GM19395 (cell line): ENCODE data around the gene PLXDC2.

Experiments
- ATAC-seq: cut with Tn5 transposase; IDR thresholded peaks from one replicate; pipeline ENCODE4 v1.9.1; 2021; ENCODE audit warnings: mild to moderate bottlenecking, moderate library complexity; ENCODE audit not compliant: unreplicated experiment

Gene PLXDC2

GRCh38 chr10:20247891-20248708 lies 431.9 kb downstream of the PLXDC2 start:
- no peak for ATAC-seq

- ATAC-seq: no peak
Observed at GRCh38 chr10:20254078-20254477, 437.8 kb downstream of the PLXDC2 start.

- no peak for ATAC-seq
Observed at GRCh38 chr10:20254497-20254896, 438.3 kb downstream of the PLXDC2 start.

GRCh38 chr10:20256969-20257368 lies 440.7 kb downstream of the PLXDC2 start:
- ATAC-seq: no peak

GRCh38 chr10:20257422-20257821 lies 441.2 kb downstream of the PLXDC2 start:
- ATAC-seq: no peak

- no peak for ATAC-seq
Observed at GRCh38 chr10:20265146-20265545, 448.9 kb downstream of the PLXDC2 start.

- ATAC-seq: no peak
Observed at GRCh38 chr10:20267734-20268133, 451.5 kb downstream of the PLXDC2 start.

- ATAC-seq: no peak
Observed at GRCh38 chr10:20271490-20271889, 455.3 kb downstream of the PLXDC2 start.

- no peak for ATAC-seq
Observed at GRCh38 chr10:20272608-20273007, 456.4 kb downstream of the PLXDC2 start.

GRCh38 chr10:20274571-20274970 lies 458.3 kb downstream of the PLXDC2 start:
- no peak for ATAC-seq

GRCh38 chr10:20276127-20276979 lies 460.1 kb downstream of the PLXDC2 start:
- ATAC-seq: no peak

GRCh38 chr10:20277820-20278219 lies 461.6 kb downstream of the PLXDC2 start:
- ATAC-seq: no peak

- ATAC-seq: no peak
Observed at GRCh38 chr10:20281579-20281978, 465.3 kb downstream of the PLXDC2 start.

- no peak for ATAC-seq
Observed at GRCh38 chr10:20287586-20287985, 471.4 kb downstream of the PLXDC2 start.

- no peak for ATAC-seq
Observed at GRCh38 chr10:20288060-20288459, 471.8 kb downstream of the PLXDC2 start.

- no peak for ATAC-seq
Observed at GRCh38 chr10:20289070-20289828, 473.0 kb downstream of the PLXDC2 start.

- no peak for ATAC-seq
Observed at GRCh38 chr10:20298417-20298816, 482.2 kb downstream of the PLXDC2 start.

- ATAC-seq: no peak
Observed at GRCh38 chr10:20299034-20299736, 483.0 kb downstream of the PLXDC2 start.

GRCh38 chr10:20300735-20301134 lies 484.5 kb downstream of the PLXDC2 start:
- no peak for ATAC-seq

- ATAC-seq: no peak
Observed at GRCh38 chr10:20302033-20302432, 485.8 kb downstream of the PLXDC2 start.
